ENCODE measurements around the gene ANGPTL8. TPM values are rescaled to one million over a fixed set of nuclear protein-coding genes. Genes with fewer than 3 reads are reported as not detected.
A peak's percentile ranks its signal among the peaks of the same experiment; 100 is the strongest.

Gene ANGPTL8
- total and polyA plus RNA-seq, 2 of the 13 experiments (the other 11 are each of a cell fraction or from before 2014, with no cell fraction given) = 27.3 to 243 TPM

GRCh38 chr19:11265785-11266236 is 26.4 kb downstream of the ANGPTL8 start (continued):
- TF ChIP-seq ZBTB40 (IDR thresholded peaks at IDR 0.05) (no peak), ZBTB40 (CRISPR knock-in tag; IDR thresholded peaks at IDR 0.05) (peak; percentile 80; the same call in 1 of the 2 replicates), REPIN1 (CRISPR knock-in tag; IDR thresholded peaks at IDR 0.05; ENCODE audit: borderline replicate concordance, low read depth) (peak; percentile 98), MIXL1 (CRISPR knock-in tag; IDR thresholded peaks at IDR 0.05) (peak; percentile 96), ZNF30 (CRISPR knock-in tag; IDR thresholded peaks at IDR 0.05) (no peak), TCF12 (IDR thresholded peaks at IDR 0.05) (no peak), TCF12 (CRISPR knock-in tag; IDR thresholded peaks at IDR 0.05) (peak; percentile 99), HNF1B (CRISPR knock-in tag; IDR thresholded peaks at IDR 0.05) (peak; percentile 99), PHF20 (CRISPR knock-in tag; IDR thresholded peaks at IDR 0.05) (peak; percentile 59; the same call in 1 of the 2 replicates), NFE2L2 (IDR thresholded peaks at IDR 0.05; ENCODE audit: low read length) (peak; percentile 7; the same call in 1 of the 2 replicates), EHMT2 (IDR thresholded peaks at IDR 0.05; ENCODE audit: borderline replicate concordance, low read depth, low read length) (no peak), THAP7 (CRISPR knock-in tag; IDR thresholded peaks at IDR 0.05) (peak; percentile 90; the same call in 1 of the 2 replicates), ZFP37 (CRISPR knock-in tag; IDR thresholded peaks at IDR 0.05; ENCODE audit: borderline replicate concordance) (peak; percentile 98), MXD4 (CRISPR knock-in tag; IDR thresholded peaks at IDR 0.05) (peak; percentile 95), LBX2 (CRISPR knock-in tag; IDR thresholded peaks at IDR 0.05; ENCODE audit: borderline replicate concordance) (peak; percentile 84; the same call in 1 of the 2 replicates), SMARCC2 (IDR thresholded peaks at IDR 0.05) (no peak), JUNB (CRISPR knock-in tag; IDR thresholded peaks at IDR 0.05; ENCODE audit: borderline replicate concordance) (peak; percentile 87), ZNF432 (CRISPR knock-in tag; IDR thresholded peaks at IDR 0.05; ENCODE audit: borderline replicate concordance) (no peak)

Measured in HepG2 (cell line).